Keratinocyte (primary cell): ENCODE data around the gene SLC25A10. TPM values are rescaled to one million over a fixed set of nuclear protein-coding genes. Genes with fewer than 3 reads are reported as not detected.

Source experiments
- DNase-seq: peaks from one replicate; pipeline ENCODE4 v3.0.0-alpha.2; 2011; ENCODE audit warnings: low read depth, missing footprints, low spot score
- FAIRE-seq: peaks from 2 replicates; lab custom pipeline; 2011; peaks lifted over from hg19 to GRCh38; lab: Jason Lieb, UNC
- H2AFZ ChIP-seq: 2 replicates; pipeline ENCODE4 v1.6.0; 2012; ENCODE audit warnings: low read length, control low read depth, inconsistent platforms; ENCODE audit not compliant: control insufficient read depth
- H3K27ac ChIP-seq: 2 replicates; pipeline ENCODE4 v1.5.1; 2011; ENCODE audit warnings: low read length; ENCODE audit not compliant: control insufficient read depth, insufficient read depth
- H3K27me3 ChIP-seq: 3 replicates; pipeline ENCODE4 v1.6.0; 2011; ENCODE audit warnings: low read length; ENCODE audit not compliant: control insufficient read depth, insufficient read depth; ENCODE audit errors: extremely low read depth
- H3K36me3 ChIP-seq, 2 experiments: 2 replicates in 1 of 2; 3 replicates in 1 of 2; pipeline ENCODE4 v1.5.1; 2011; ENCODE audit warnings: low read length in 2 of 2, mild to moderate bottlenecking in 1 of 2; ENCODE audit not compliant: control insufficient read depth in 2 of 2, insufficient read depth in 2 of 2; ENCODE audit errors: extremely low read depth in 1 of 2
- H3K4me1 ChIP-seq: 3 replicates; pipeline ENCODE4 v1.5.1; 2011; ENCODE audit warnings: low read length; ENCODE audit not compliant: control insufficient read depth, insufficient read depth; ENCODE audit errors: extremely low read depth
- H3K4me2 ChIP-seq: 3 replicates; pipeline ENCODE4 v1.6.0; 2011; ENCODE audit warnings: low read depth, low read length; ENCODE audit not compliant: control insufficient read depth, insufficient read depth; ENCODE audit errors: extremely low read depth
- H3K4me3 ChIP-seq, 3 experiments: fragments of 200-600 bp in 1 of 3; sonication (generic) in 1 of 3; 2 replicates in 2 of 3; 3 replicates in 1 of 3; pipeline ENCODE4 v1.5.1; 2011 to 2016; ENCODE audit warnings: low read length in 3 of 3, mild to moderate bottlenecking in 3 of 3, control low read depth in 2 of 3, inconsistent platforms in 1 of 3, low read depth in 1 of 3, mixed read lengths in 1 of 3, mixed run types in 1 of 3, moderate library complexity in 1 of 3; ENCODE audit not compliant: control insufficient read depth in 2 of 3, insufficient read depth in 2 of 3; ENCODE audit errors: extremely low read depth in 1 of 3
- H3K79me2 ChIP-seq: 2 replicates; pipeline ENCODE4 v1.6.0; 2012; ENCODE audit warnings: low read length; ENCODE audit not compliant: control insufficient read depth, insufficient read depth
- H3K9ac ChIP-seq: 3 replicates; pipeline ENCODE4 v1.6.0; 2011; ENCODE audit warnings: low read length; ENCODE audit not compliant: control insufficient read depth, insufficient read depth; ENCODE audit errors: extremely low read depth
- H3K9me1 ChIP-seq: 3 replicates; pipeline ENCODE4 v1.6.0; 2011; ENCODE audit warnings: low read length; ENCODE audit not compliant: control insufficient read depth, insufficient read depth; ENCODE audit errors: extremely low read depth
- H3K9me3 ChIP-seq: 2 replicates; pipeline ENCODE4 v1.5.1; 2012; ENCODE audit warnings: low read depth, low read length; ENCODE audit not compliant: control insufficient read depth
- H4K20me1 ChIP-seq: 3 replicates; pipeline ENCODE4 v1.6.0; 2011; ENCODE audit warnings: low read length; ENCODE audit not compliant: control insufficient read depth, insufficient read depth; ENCODE audit errors: extremely low read depth
- CTCF ChIP-seq, 3 experiments: IDR thresholded peaks in 1 of 3; conservative IDR thresholded peaks in 1 of 3; optimal IDR thresholded peaks in 1 of 3; 2 replicates in 2 of 3; 3 replicates in 1 of 3; pipeline versions ENCODE3 to v1.5.1; 2011; ENCODE audit warnings: low read length in 3 of 3, mild to moderate bottlenecking in 3 of 3, moderate library complexity in 2 of 3, control low read depth in 1 of 3, inconsistent platforms in 1 of 3; ENCODE audit not compliant: insufficient read depth in 2 of 3; ENCODE audit errors: extremely low read depth in 1 of 3
- EZH2 ChIP-seq: IDR thresholded peaks from one replicate; pipeline ENCODE4 v1.6.1; 2012; ENCODE audit warnings: inconsistent platforms, mild to moderate bottlenecking, low read length, moderate library complexity
- dilution Hi-C: fragments of 300-500 bp; cut with MboI; formaldehyde crosslinking; loops from one replicate; pipeline ENCODE4 v1.7.0; 2020; ENCODE audit warnings: low sequenced_read_pairs; ENCODE audit not compliant: extremely low pct_ligation_motif_present
- polyA plus RNA-seq, 5 experiments: library from polyadenylated mRNA; depleted of rRNA in 3 of 5; stranded (reverse) in 3 of 5; stranded (forward) in 1 of 5; unstranded in 1 of 5; fragments of >200 nt; gene quantifications; 1 replicate in 1 of 5; 2 replicates in 3 of 5; 3 replicates in 1 of 5; pipeline versions ENCODE4 v1.2.1 to v1.2.3, GENCODE V29; 2011 to 2012; ENCODE audit warnings: missing spikeins in 2 of 5, low read depth in 1 of 5, low replicate concordance in 1 of 5

The SLC25A10 gene
- polyA plus RNA-seq, 1 donor (not counting 4 experiments of a cell fraction or from before 2014, with no cell fraction given) = 12.7 TPM

GRCh38 chr17:81684442-81684911 is 27.6 kb upstream of the SLC25A10 start:
- H3K27me3 ChIP-seq = no peaks in the 10 kb centered on the region
- peak overlapping the region; percentile 77 to 99 (median 89) for H3K4me3 ChIP-seq
- H4K20me1 ChIP-seq = peaks cover 22% of the 10 kb centered on the region
- dilution Hi-C loops = no loop called here
- peak overlapping the region; percentile 83 for H3K9ac ChIP-seq
- DNase-seq (no peak), FAIRE-seq (peak; percentile 60)
- H3K9me3 ChIP-seq = no peaks in the 10 kb centered on the region
- no peak for TF ChIP-seq EZH2
- TF ChIP-seq CTCF (optimal IDR thresholded peaks at IDR 0.05 in 1 of 3, IDR thresholded peaks at IDR 0.05 in 1 of 3, conservative IDR thresholded peaks at IDR 0.05 in 1 of 3; ENCODE audit: extremely low read depth in 1 of 3, insufficient read depth in 2 of 3, low read length in 3 of 3) = no peak
- peak overlapping the region; percentile 93 for H3K4me2 ChIP-seq
- no peaks in the 10 kb centered on the region for H3K9me1 ChIP-seq
- H3K79me2 ChIP-seq = peaks cover 71% of the 10 kb centered on the region
- H3K4me1 ChIP-seq = peaks cover 32% of the 10 kb centered on the region
- peaks cover 40% of the 10 kb centered on the region in 2 experiments for H3K36me3 ChIP-seq
- H2AFZ ChIP-seq = no peak overlapping the region
- peak overlapping the region; percentile 93 for H3K27ac ChIP-seq

- TF ChIP-seq EZH2 (no peak), CTCF (optimal IDR thresholded peaks at IDR 0.05 in 1 of 3, IDR thresholded peaks at IDR 0.05 in 1 of 3, conservative IDR thresholded peaks at IDR 0.05 in 1 of 3; ENCODE audit: extremely low read depth in 1 of 3, insufficient read depth in 2 of 3, low read length in 3 of 3) (no peak)
- no peaks in the 10 kb centered on the region for H3K9me1 ChIP-seq
- peaks cover 44 to 46% of the 10 kb centered on the region in 2 experiments for H3K36me3 ChIP-seq
- H3K4me1 ChIP-seq = peaks cover 32% of the 10 kb centered on the region
- dilution Hi-C loops = no loop called here
- peaks cover 77% of the 10 kb centered on the region for H3K79me2 ChIP-seq
- peak overlapping the region; percentile 93 for H3K4me2 ChIP-seq
- DNase-seq = peak; percentile 54
- H3K4me3 ChIP-seq = peak overlapping the region; percentile 77 to 99 (median 89)
- H3K9me3 ChIP-seq = no peaks in the 10 kb centered on the region
- peaks cover 22% of the 10 kb centered on the region for H4K20me1 ChIP-seq
- FAIRE-seq = peak; percentile 78
- peak overlapping the region; percentile 83 for H3K9ac ChIP-seq
- H3K27ac ChIP-seq = peak overlapping the region; percentile 93
- H3K27me3 ChIP-seq = no peaks in the 10 kb centered on the region
- H2AFZ ChIP-seq = no peak overlapping the region
Observed at GRCh38 chr17:81685108-81685507, 27.0 kb upstream of the SLC25A10 start.
